Astrocyte (in vitro differentiated cells and primary cell): ENCODE results near the gene ETV6.

Experiments used
- CTCF ChIP-seq: IDR thresholded peaks from 2 replicates; pipeline ENCODE4 v1.5.1; 2011; ENCODE audit warnings: low read depth, mild to moderate bottlenecking, inconsistent platforms, low read length, moderate library complexity; ENCODE audit not compliant: insufficient read depth
- EZH2 ChIP-seq: IDR thresholded peaks from 2 replicates; pipeline ENCODE4 v1.6.1; 2012; ENCODE audit warnings: mild to moderate bottlenecking, low read length, inconsistent platforms; ENCODE audit not compliant: insufficient read depth

DNA sequence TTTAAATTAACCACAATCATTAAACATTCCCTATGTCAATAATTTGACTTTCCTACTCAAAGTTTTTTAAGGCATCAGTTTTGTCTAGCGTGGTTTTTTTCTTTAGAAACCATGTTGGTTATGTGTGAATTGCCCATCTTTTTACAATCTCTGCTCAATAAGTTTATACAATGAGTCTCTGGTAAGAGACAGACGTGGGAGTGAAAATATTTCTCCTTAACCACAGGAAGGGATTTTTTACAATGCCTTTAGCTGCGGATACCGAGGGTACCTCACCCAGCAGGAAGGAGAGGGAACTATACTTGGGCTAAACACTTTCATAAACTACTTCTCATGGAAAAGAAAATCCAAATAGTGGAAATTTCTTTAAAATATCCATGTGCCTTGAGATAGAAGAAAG, 229.8 kb downstream of the ETV6 start:
- TF ChIP-seq CTCF, result no peak
- no peak for TF ChIP-seq EZH2
